Esophagus muscularis mucosa (tissue), 4 donors: ENCODE data around the gene LEAP2. TPM values are rescaled to one million over a fixed set of nuclear protein-coding genes. Genes with fewer than 3 reads are reported as not detected.
A peak's percentile ranks its signal among the peaks of the same experiment; 100 is the strongest.

ENCODE experiments used
- DNase-seq: peaks from one replicate; pipeline ENCODE4 v3.0.0-alpha.2; 2017; ENCODE audit errors: extremely low spot score
- H3K27ac ChIP-seq, 4 donors: fragments of 200-600 bp; sonication (generic); replicated peaks in 1 of 4; 1 replicate in 3 of 4; 2 replicates in 1 of 4; pipeline ENCODE4 v1.5.1; 2016 to 2019; ENCODE audit warnings: mild to moderate bottlenecking in 1 of 4
- H3K27me3 ChIP-seq, 4 donors: fragments of 200-600 bp; sonication (generic); one replicate each; pipeline versions ENCODE4 v1.5.1 to v1.6.0; 2016 to 2019
- H3K36me3 ChIP-seq, 4 donors: fragments of 200-600 bp; sonication (generic); one replicate each; pipeline ENCODE4 v1.5.1; 2016 to 2019
- H3K4me1 ChIP-seq, 4 donors: fragments of 200-600 bp; sonication (generic); one replicate each; pipeline ENCODE4 v1.5.1; 2016 to 2019
- H3K4me3 ChIP-seq, 4 donors: fragments of 200-600 bp; sonication (generic); 1 replicate in 2 of 4; 2 replicates in 2 of 4; pipeline ENCODE4 v1.5.1; 2016 to 2019; ENCODE audit warnings: mild to moderate bottlenecking in 4 of 4, moderate library complexity in 1 of 4
- H3K9me3 ChIP-seq, 4 donors: fragments of 200-600 bp; sonication (generic); 1 replicate in 3 of 4; 2 replicates in 1 of 4; pipeline ENCODE4 v1.5.1; 2016 to 2019
- EP300 ChIP-seq: sonication (generic); formaldehyde crosslinking; IDR thresholded peaks from one replicate; pipeline ENCODE4 v1.6.1; 2017; ENCODE audit warnings: antibody characterized with exemption
- POLR2A ChIP-seq: fragments of 450-650 bp; IDR thresholded peaks from one replicate; pipeline ENCODE4 v1.6.1; 2017; ENCODE audit warnings: antibody characterized with exemption, moderate library complexity, mild to moderate bottlenecking, low read depth
- POLR2AphosphoS5 ChIP-seq, 2 donors: sonication (generic); formaldehyde crosslinking; IDR thresholded peaks; one replicate each; pipeline ENCODE4 v1.6.1; 2017; ENCODE audit warnings: antibody characterized with exemption in 2 of 2
- WGBS: methylation state at CpG from one replicate; pipeline ENCODE4 v1.1.5; 2018; 5-methylcytosine and 5-hydroxymethylcytosine counted together
- intact Hi-C: fragments of 100-400 bp; cut with DNase I; formaldehyde crosslinking; loops from one replicate; pipeline ENCODE4 v1.15.1; 2023
- total RNA-seq, 4 donors: library from RNA; depleted of rRNA; stranded (reverse); fragments of >200 nt; gene quantifications; one replicate each; pipeline versions ENCODE4 v1.1.0 to v1.2.1, GENCODE V29; 2016
- TF ChIP-seq, protein P1 (sequence below), 3 experiments: fragments of 200-600 bp in 2 of 3; fragments of 450-650 bp in 1 of 3; sonication (generic) in 2 of 3; IDR thresholded peaks; one replicate each; pipeline ENCODE4 v1.5.1; 2017 to 2019; ENCODE audit warnings: antibody characterized with exemption in 3 of 3, mild to moderate bottlenecking in 2 of 3, moderate library complexity in 1 of 3

LEAP2 gene
- total RNA-seq, 4 donors from 2014 or later: 0.23 to 1.2 (median 0.26) TPM; not detected in 1

DNA sequence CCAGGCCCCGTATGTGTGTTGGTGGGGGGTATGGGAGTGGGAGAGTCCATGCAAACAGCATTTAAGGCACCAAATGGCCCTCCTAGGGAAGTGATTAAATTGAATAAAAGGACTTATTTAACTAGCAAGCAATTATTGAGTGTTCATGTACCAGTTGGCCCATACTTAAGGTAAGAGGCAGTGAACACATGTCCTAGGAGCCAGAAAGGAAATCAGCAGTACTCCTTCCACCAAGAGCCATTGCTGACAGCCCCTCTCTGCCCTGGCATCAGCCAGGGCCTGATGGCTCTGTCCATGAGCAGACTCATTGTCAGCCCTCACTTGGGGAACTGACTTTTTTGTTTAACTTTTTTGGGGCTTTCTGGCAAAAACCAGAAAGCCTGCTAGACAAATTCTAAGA is 32.6 kb upstream of the LEAP2 start:
- Histone ChIP-seq H3K27ac (peak overlapping the region in 3 of 4 donors; percentile 65 to 80 (median 74)), H3K27me3 (no peaks in the 10 kb centered on the region), H3K4me3 (no peak overlapping the region), H3K9me3 (no peaks in the 10 kb centered on the region), H3K36me3 (no peaks in the 10 kb centered on the region), H3K4me1 (peaks cover 0 to 17% (median 16%) of the 10 kb centered on the region in 4 donors)
- no peak for TF ChIP-seq POLR2A
- TF ChIP-seq, protein P1, sequence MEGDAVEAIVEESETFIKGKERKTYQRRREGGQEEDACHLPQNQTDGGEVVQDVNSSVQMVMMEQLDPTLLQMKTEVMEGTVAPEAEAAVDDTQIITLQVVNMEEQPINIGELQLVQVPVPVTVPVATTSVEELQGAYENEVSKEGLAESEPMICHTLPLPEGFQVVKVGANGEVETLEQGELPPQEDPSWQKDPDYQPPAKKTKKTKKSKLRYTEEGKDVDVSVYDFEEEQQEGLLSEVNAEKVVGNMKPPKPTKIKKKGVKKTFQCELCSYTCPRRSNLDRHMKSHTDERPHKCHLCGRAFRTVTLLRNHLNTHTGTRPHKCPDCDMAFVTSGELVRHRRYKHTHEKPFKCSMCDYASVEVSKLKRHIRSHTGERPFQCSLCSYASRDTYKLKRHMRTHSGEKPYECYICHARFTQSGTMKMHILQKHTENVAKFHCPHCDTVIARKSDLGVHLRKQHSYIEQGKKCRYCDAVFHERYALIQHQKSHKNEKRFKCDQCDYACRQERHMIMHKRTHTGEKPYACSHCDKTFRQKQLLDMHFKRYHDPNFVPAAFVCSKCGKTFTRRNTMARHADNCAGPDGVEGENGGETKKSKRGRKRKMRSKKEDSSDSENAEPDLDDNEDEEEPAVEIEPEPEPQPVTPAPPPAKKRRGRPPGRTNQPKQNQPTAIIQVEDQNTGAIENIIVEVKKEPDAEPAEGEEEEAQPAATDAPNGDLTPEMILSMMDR (IDR thresholded peaks at IDR 0.05): no peak
- TF ChIP-seq EP300: no peak
- TF ChIP-seq POLR2AphosphoS5 (IDR thresholded peaks at IDR 0.05): no peak
- DNase-seq: no peak
- WGBS: 70% methylated on average over 1 of the region's 1 CpG
- intact Hi-C loops: no loop called here

DNA sequence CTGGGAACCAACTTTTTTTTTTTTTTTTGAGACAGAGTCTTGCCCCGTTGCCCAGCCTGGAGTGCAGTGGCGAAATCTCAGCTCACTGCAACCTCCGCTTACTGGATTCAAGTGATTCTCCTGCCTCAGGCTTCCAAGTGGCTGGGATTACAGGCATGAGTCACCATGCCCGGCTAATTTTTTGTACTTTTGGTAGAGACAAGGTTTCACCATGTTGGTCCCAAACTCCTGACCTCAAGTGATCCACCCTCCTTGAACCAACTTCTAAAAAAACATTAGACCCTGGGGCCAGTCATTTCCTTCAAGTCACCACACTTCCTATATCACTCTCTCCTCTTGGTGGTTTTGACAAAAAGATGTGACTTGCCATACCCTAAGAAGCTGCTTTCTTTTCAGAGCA is 32.2 kb upstream of the LEAP2 start:
- intact Hi-C loops: no loop called here
- Histone ChIP-seq H3K27me3 (no peaks in the 10 kb centered on the region), H3K4me1 (peaks cover 0 to 17% (median 16%) of the 10 kb centered on the region in 4 donors), H3K9me3 (no peaks in the 10 kb centered on the region), H3K27ac (no peak overlapping the region), H3K4me3 (no peak overlapping the region), H3K36me3 (no peaks in the 10 kb centered on the region)
- DNase-seq: no peak
- 74% methylated on average over 4 of the region's 4 CpGs for whole genome bisulfite sequencing
- TF ChIP-seq EP300: no peak
- TF ChIP-seq POLR2AphosphoS5 (IDR thresholded peaks at IDR 0.05): no peak
- no peak for TF ChIP-seq POLR2A
- TF ChIP-seq, protein P1 (IDR thresholded peaks at IDR 0.05): no peak

DNA sequence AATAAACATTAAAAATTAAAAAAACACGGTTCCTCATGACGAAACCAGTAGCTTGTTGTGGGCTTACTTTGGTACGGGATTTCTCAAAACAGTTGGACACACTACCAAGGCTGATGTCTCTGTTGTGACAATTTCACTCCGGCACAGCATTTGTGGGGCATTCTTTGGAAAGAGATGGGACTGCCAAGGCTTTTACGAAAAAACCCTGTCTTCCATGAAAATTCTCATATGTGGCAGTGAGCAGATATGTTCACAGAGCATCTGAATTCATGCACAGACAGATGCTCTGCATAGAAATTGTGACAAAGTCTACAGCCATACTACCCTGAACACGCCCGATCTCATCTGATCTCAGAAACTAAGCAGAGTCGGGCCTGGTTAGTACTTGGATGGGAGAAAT is 25.2 kb upstream of the LEAP2 start:
- WGBS: 94% methylated on average over 8 of the region's 8 CpGs
- Histone ChIP-seq H3K9me3 (no peaks in the 10 kb centered on the region), H3K4me1 (no peaks in the 10 kb centered on the region), H3K27me3 (no peaks in the 10 kb centered on the region), H3K36me3 (no peaks in the 10 kb centered on the region), H3K27ac (no peak overlapping the region), H3K4me3 (no peak overlapping the region)
- intact Hi-C loops: no loop called here
- no peak for TF ChIP-seq POLR2A
- TF ChIP-seq, protein P1 (IDR thresholded peaks at IDR 0.05): no peak
- TF ChIP-seq EP300: no peak
- TF ChIP-seq POLR2AphosphoS5 (IDR thresholded peaks at IDR 0.05): no peak
- DNase-seq: no peak

DNA sequence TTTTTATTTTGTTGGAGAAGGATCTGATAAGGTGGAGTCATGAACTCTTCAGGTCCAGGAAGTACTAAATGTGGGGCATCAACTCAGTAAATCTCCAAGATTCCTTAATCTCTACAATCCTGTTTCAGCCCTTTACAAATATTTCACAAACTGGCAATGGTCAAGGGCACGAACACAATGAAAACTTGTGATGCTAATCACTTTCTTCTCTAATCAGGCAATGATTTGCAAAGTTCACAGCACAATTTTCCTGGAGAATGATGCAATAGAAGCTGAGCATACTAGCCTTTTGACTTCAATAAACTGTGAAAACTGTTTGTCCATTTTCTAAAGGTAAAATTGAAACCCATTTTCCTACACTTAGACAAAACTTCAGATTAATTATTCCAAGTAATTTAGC is 24.1 kb upstream of the LEAP2 start:
- H3K36me3 ChIP-seq: no peaks in the 10 kb centered on the region
- 88% methylated on average over 1 of the region's 1 CpG for WGBS
- H3K9me3 ChIP-seq: no peaks in the 10 kb centered on the region
- H3K27ac ChIP-seq: no peak overlapping the region
- no peaks in the 10 kb centered on the region for H3K4me1 ChIP-seq
- no peaks in the 10 kb centered on the region for H3K27me3 ChIP-seq
- no peak for DNase-seq
- TF ChIP-seq POLR2A: no peak
- no peak for TF ChIP-seq POLR2AphosphoS5 (IDR thresholded peaks at IDR 0.05)
- TF ChIP-seq, protein P1 (IDR thresholded peaks at IDR 0.05): no peak
- TF ChIP-seq EP300: no peak
- no peak overlapping the region for H3K4me3 ChIP-seq
- intact Hi-C loops: no loop called here

DNA sequence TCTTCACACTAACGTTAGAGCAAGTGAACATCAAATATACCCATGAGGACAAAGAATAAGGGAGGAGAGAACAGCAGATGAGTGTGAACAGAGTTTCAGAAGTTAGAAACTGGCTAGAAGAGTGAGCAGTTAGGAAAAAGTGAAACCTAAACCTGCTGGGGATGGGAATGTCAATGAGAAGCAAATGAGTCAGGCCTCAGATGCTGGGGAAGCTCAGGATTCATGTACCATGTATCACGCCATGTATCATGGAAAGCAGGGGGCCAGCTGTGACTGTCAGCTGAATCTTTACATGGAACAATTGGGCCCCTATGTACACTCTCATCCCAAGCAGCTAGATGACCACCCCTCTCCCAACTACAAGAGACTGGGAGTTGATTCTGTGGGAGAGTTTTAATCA is 23.4 kb upstream of the LEAP2 start:
- intact Hi-C loops: no loop called here
- no peaks in the 10 kb centered on the region for H3K27me3 ChIP-seq
- 90% methylated on average over 2 of the region's 2 CpGs for WGBS
- no peaks in the 10 kb centered on the region for H3K4me1 ChIP-seq
- H3K9me3 ChIP-seq: no peaks in the 10 kb centered on the region
- DNase-seq: no peak
- no peak overlapping the region for H3K27ac ChIP-seq
- no peak overlapping the region for H3K4me3 ChIP-seq
- H3K36me3 ChIP-seq: no peaks in the 10 kb centered on the region
- TF ChIP-seq EP300 (no peak), POLR2AphosphoS5 (IDR thresholded peaks at IDR 0.05) (no peak)
- TF ChIP-seq, protein P1 (IDR thresholded peaks at IDR 0.05): no peak
